ENCODE results near the gene ENC1. TPM values are rescaled to one million over a fixed set of nuclear protein-coding genes. Genes with fewer than 3 reads are reported as not detected.

The ENC1 gene
- total and polyA plus RNA-seq, 8 donors: 34.6 to 265 (median 169) TPM

DNA sequence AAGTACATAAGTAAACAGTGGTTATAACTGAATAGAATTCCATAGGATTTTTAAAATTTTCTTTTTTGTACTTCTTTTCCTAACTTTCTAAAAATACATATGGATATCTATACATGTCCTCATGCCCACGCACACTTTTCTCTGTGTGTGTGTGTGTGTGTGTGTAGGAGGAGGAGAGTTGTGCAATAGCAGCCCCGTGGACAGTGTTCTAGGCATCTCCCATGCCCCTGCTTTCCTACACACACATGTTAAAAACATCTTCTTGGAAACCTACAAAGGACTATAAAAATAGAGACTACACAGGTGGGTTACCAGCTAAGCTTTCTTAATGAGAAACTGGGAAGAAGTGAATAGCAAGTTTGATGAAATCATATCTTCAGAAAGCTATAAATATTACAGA is 24.7 kb upstream of the ENC1 start:
- Histone ChIP-seq H3K9me3 (no peaks in the 10 kb centered on the region), H3K36me3 (no peaks in the 10 kb centered on the region), H3K4me3 (no peak overlapping the region), H3K4me1 (no peaks in the 10 kb centered on the region), H3K27me3 (no peaks in the 10 kb centered on the region), H3K27ac (no peak overlapping the region)
- DNase-seq: no peak
- ATAC-seq: no peak
- intact Hi-C loops (cut with DNase I): no loop called here
- TF ChIP-seq, protein P1, sequence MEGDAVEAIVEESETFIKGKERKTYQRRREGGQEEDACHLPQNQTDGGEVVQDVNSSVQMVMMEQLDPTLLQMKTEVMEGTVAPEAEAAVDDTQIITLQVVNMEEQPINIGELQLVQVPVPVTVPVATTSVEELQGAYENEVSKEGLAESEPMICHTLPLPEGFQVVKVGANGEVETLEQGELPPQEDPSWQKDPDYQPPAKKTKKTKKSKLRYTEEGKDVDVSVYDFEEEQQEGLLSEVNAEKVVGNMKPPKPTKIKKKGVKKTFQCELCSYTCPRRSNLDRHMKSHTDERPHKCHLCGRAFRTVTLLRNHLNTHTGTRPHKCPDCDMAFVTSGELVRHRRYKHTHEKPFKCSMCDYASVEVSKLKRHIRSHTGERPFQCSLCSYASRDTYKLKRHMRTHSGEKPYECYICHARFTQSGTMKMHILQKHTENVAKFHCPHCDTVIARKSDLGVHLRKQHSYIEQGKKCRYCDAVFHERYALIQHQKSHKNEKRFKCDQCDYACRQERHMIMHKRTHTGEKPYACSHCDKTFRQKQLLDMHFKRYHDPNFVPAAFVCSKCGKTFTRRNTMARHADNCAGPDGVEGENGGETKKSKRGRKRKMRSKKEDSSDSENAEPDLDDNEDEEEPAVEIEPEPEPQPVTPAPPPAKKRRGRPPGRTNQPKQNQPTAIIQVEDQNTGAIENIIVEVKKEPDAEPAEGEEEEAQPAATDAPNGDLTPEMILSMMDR (IDR thresholded peaks at IDR 0.05): no peak

DNA sequence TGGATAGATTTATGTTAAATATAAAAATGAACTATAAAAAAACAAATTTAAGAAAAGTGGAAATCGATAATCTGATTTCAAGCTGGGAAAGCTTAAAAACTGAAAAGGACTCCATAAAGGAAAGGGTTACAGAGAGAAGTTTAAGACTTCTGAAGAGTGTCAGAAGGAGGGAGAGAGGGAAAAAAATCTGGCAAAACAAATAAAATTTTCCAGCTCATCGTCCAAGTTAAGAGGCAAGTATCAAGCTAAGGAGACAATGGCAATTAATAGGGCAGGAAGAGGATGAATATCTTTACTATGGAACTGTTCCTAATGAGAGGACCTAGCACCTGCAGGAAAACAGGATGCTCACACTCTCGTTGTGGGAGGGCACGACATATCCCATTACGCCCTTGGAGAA is 24.0 kb upstream of the ENC1 start:
- H3K4me3 ChIP-seq: no peak overlapping the region
- H3K4me1 ChIP-seq: no peaks in the 10 kb centered on the region
- no peak overlapping the region for H3K27ac ChIP-seq
- DNase-seq (no peak), ATAC-seq (no peak)
- H3K27me3 ChIP-seq: no peaks in the 10 kb centered on the region
- intact Hi-C loops (cut with DNase I): no loop called here
- H3K9me3 ChIP-seq: no peaks in the 10 kb centered on the region
- H3K36me3 ChIP-seq: no peaks in the 10 kb centered on the region
- TF ChIP-seq, protein P1 (IDR thresholded peaks at IDR 0.05): no peak

DNA sequence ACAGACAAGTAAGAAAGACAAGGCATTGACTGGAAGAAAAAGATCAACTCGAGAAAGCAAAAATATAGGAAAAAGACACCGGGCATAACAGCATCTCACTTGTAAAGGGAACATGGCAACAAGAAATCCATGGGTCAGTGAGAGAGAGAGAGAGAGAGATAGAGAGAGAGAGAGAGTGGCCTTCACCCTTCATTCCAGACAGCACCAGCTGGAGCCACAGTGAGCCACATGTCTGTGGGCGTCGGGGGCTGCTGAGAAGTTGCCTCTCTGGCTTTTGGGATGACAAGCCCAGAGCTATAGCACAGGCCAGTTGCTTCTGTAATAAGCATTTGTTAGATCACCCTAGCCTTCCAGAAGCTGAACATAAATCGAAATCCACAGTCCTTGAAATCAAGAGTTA is 20.3 kb upstream of the ENC1 start:
- Histone ChIP-seq H3K4me3 (no peak overlapping the region), H3K27ac (no peak overlapping the region), H3K9me3 (no peaks in the 10 kb centered on the region), H3K27me3 (no peaks in the 10 kb centered on the region), H3K4me1 (no peaks in the 10 kb centered on the region), H3K36me3 (no peaks in the 10 kb centered on the region)
- intact Hi-C loops (cut with DNase I): no loop called here
- DNase-seq: no peak
- TF ChIP-seq, protein P1 (IDR thresholded peaks at IDR 0.05): no peak
- no peak for ATAC-seq

DNA sequence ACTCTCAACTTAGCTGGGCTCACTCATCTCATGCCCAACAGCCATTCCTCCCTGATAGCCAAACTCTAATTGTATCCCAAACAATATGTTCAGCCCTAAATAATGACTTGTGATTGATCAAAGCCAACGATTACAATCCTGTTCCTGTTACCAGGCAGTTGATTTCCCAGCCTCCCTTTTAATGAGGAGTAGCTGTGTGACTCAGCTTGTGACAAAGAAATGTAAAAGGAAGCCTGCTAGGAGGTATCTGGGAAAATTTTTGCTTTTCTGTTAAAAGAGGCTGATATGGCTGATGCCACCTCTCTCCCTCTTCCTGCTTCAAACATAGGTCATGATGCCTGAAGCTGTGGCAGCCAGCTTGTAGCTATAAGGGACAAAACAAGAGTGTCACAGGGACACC is 19.6 kb upstream of the ENC1 start:
- Histone ChIP-seq H3K36me3 (no peaks in the 10 kb centered on the region), H3K27ac (no peak overlapping the region), H3K4me3 (no peak overlapping the region), H3K4me1 (no peaks in the 10 kb centered on the region), H3K27me3 (no peaks in the 10 kb centered on the region), H3K9me3 (no peaks in the 10 kb centered on the region)
- intact Hi-C loops (cut with DNase I): no loop called here
- DNase-seq (no peak), ATAC-seq (no peak)
- TF ChIP-seq, protein P1 (IDR thresholded peaks at IDR 0.05): no peak

DNA sequence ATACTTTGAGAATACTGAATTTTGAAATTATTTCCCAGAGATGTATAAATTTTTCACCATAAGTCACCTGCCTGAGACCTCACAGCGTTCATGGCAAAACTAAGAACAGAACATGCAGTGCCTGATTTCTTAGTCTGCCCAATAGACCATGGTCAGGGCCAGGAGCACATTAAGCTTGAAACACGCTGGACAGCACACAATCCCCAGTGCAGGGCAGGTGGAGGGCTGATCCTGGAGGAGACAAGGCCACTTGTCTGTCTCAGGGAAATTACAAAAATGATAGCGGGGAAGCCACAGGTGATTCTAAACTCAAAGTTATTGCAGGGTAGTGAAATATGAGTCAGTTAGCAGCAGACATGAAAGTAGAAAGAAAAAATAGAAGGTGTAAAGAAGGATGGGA is 18.6 kb upstream of the ENC1 start:
- no peak overlapping the region for H3K4me3 ChIP-seq
- DNase-seq (no peak), ATAC-seq (no peak)
- H3K27ac ChIP-seq: no peak overlapping the region
- intact Hi-C loops (cut with DNase I): loop anchor here in 1 of 2 donors (10.0 kb wide), 1 partner anchor 754 kb away; no protein-coding TSS in a partner anchor
- H3K4me1 ChIP-seq: no peaks in the 10 kb centered on the region
- H3K36me3 ChIP-seq: no peaks in the 10 kb centered on the region
- H3K9me3 ChIP-seq: no peaks in the 10 kb centered on the region
- H3K27me3 ChIP-seq: no peaks in the 10 kb centered on the region
- TF ChIP-seq, protein P1 (IDR thresholded peaks at IDR 0.05): no peak

Measured in left lung (tissue), 10 donors.